GM10266 (cell line): Measurements from ENCODE around the gene ADPRHL1.

Source experiments
- DNase-seq: peaks from one replicate; pipeline ENCODE4 v3.0.0; 2012; ENCODE audit errors: extremely low spot score
- TF ChIP-seq, protein P1 (sequence below): IDR thresholded peaks from 2 replicates; pipeline ENCODE4 v1.5.1; 2012; ENCODE audit warnings: mild to moderate bottlenecking, low read depth; ENCODE audit not compliant: control insufficient read depth, insufficient read depth; ENCODE audit errors: missing control alignments

ADPRHL1 gene

DNA sequence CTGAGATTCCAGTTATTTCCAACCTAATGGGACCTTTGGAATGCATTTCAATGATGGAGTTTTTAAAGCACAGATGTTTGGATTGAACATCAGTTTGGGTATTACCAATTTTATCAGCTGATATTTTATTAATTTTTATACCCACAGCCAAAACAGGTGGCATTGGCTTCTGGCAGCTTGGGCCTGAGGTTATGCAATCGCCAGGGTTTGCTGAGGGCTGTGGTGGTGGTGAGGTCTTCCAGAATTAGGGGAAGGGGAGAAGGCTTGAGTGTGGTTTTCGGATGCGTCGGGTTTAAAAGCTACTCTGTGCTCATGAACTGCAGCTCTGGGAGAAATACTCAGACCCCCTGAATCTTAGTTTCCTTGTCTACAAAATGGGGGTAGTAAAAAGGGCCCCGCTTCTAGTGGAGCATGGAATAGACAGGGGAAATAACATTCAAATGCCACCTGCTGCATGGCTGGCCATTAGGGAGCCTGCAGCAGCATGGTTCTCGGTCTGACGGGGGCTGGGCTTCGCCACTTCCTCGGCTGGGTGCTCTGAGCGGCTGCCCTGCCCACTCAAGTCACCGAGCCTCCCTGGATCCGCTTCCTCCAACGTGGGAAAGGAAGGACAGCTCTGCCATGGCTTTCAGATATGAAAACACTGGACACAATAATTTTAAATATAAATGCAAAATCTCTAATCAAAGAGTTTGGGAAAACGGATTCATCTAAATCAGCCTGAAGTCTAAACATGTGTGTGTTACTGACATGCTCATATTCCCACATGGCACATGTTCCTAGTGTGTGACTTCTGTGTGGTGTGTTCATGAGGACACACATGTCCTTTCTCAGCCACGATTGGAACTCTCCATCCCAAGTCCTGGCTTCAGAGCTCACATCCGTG lies 35.2 kb downstream of the ADPRHL1 start:
- TF ChIP-seq, protein P1, sequence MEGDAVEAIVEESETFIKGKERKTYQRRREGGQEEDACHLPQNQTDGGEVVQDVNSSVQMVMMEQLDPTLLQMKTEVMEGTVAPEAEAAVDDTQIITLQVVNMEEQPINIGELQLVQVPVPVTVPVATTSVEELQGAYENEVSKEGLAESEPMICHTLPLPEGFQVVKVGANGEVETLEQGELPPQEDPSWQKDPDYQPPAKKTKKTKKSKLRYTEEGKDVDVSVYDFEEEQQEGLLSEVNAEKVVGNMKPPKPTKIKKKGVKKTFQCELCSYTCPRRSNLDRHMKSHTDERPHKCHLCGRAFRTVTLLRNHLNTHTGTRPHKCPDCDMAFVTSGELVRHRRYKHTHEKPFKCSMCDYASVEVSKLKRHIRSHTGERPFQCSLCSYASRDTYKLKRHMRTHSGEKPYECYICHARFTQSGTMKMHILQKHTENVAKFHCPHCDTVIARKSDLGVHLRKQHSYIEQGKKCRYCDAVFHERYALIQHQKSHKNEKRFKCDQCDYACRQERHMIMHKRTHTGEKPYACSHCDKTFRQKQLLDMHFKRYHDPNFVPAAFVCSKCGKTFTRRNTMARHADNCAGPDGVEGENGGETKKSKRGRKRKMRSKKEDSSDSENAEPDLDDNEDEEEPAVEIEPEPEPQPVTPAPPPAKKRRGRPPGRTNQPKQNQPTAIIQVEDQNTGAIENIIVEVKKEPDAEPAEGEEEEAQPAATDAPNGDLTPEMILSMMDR = no peak
- no peak for DNase-seq

DNA sequence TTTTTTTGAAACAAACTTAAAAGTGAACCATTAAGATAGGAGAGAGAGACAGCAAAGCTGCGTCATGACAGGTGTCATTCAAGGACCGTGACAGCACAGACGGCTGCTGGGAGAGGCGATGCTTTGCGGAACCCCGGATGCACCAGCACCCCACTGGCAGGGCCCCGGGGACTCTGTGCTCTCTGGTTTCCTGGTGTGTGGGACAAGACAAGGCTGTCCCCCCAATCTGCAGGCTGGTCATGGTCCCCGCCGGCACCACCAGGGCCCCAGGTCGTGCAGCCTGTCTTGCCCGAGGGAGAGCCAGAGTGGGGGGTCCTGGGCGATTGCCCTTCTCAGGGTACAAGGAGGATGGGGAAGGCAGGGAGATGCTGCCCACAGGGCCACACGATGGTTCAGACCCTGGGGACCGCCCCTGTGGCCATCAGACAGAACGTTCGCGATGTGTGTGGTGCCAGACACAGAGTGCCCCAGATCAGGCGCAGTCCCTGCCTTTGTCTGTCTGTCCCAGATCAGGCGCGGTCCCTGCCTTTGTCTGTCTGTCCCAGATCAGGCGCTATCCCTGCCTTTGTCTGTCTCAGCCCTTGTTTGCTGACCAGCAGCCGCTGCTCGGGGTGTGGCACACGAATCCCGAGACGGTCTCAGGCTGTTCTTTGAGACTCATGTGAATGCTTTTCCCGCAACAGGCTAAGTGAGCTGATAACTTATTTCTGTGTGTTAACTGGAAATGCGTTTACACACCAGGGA lies 36.1 kb downstream of the ADPRHL1 start:
- TF ChIP-seq, protein P1 = no peak
- DNase-seq = no peak

DNA sequence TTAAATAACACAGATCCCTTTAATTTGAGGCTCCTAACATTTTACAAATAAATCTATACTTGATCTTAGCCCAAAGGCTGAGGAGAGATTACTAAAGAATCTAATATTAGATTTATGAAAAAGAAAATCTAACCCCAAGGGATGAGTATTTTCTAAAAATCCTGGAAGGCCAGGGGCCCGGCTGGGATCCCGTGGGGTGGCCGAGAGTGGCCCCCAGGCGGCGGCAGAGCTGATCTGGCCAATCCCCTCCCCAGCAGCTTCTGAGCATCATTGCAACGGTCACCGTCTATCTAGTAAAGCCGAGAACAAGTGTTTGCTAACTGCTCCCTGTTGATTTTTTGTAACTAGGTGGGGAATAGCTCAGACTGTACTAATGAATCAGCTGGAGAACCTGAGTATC lies 37.5 kb downstream of the ADPRHL1 start:
- TF ChIP-seq, protein P1 = no peak
- no peak for DNase-seq

GRCh38 chr13:113415032-113415431 lies 38.3 kb downstream of the ADPRHL1 start:
- DNase-seq = no peak
- TF ChIP-seq, protein P1 = no peak

- no peak for DNase-seq
- TF ChIP-seq, protein P1 = no peak
Observed at GRCh38 chr13:113414335-113414734, 39.0 kb downstream of the ADPRHL1 start.

DNA sequence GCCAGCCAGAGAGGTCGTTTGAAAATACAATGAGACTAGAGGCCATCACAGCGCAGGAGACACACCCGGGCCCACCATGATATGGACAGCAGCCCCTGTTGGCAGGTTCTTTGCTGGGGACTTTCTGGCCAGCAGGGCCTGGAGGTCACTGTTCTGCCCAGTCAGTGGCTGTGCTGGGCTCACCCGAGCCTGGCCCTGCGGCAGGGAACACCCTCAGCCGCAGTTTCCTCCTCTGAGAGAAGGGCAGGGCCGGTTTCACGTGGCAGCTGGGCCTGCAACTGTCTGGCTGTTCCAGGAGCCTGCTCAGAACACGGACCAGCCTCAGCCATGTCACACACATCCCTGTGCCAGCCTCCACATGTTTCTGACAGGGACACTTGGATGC lies 39.4 kb downstream of the ADPRHL1 start:
- no peak for DNase-seq
- TF ChIP-seq, protein P1 = no peak
